Left ventricle myocardium inferior (tissue), 1 donor: ENCODE measurements around the gene PAF1. TPM values are rescaled to one million over a fixed set of nuclear protein-coding genes. Genes with fewer than 3 reads are reported as not detected.

Source experiments
- DNase-seq: peaks from one replicate; pipeline ENCODE4 v3.0.0-alpha.2; 2020
- H3K27ac ChIP-seq: fragments of 200-600 bp; replicated peaks from 2 replicates; pipeline ENCODE4 v1.8.0; 2021
- H3K27me3 ChIP-seq: fragments of 200-600 bp; 2 replicates; pipeline ENCODE4 v1.8.0; 2021; ENCODE audit warnings: low read depth
- H3K36me3 ChIP-seq: fragments of 200-600 bp; 2 replicates; pipeline ENCODE4 v1.8.0; 2021
- H3K4me1 ChIP-seq: fragments of 200-600 bp; 2 replicates; pipeline ENCODE4 v1.8.0; 2021
- H3K4me3 ChIP-seq: fragments of 200-600 bp; 2 replicates; pipeline ENCODE4 v1.8.0; 2021; ENCODE audit warnings: mild to moderate bottlenecking, moderate library complexity
- H3K9me3 ChIP-seq: fragments of 200-600 bp; replicated peaks from 2 replicates; pipeline ENCODE4 v1.8.0; 2021
- CTCF ChIP-seq: fragments of 200-600 bp; IDR thresholded peaks from 2 replicates; pipeline ENCODE4 v1.8.0; 2021; ENCODE audit warnings: antibody characterized with exemption, mild to moderate bottlenecking, borderline replicate concordance
- intact Hi-C: fragments of 100-400 bp; cut with micrococcal nuclease; formaldehyde crosslinking; loops from one replicate; pipeline ENCODE4 v1.11.0; 2022
- total RNA-seq: library from RNA; stranded (reverse); fragmentation: NEBNext Ultra II Directional; extraction: Animal tissue kit (Norgen Biotek cat#: 25700); gene quantifications from one replicate; pipeline ENCODE4 v1.2.1, GENCODE V29; 2021
- donor health status: DM: no; HTN: yes; CAD: no; lungs with severe emphysema.

Gene PAF1
- total RNA-seq, 1 donor from 2014 or later = 33.2 TPM

- Histone ChIP-seq H3K36me3 (peaks cover 16% of the 10 kb centered on the region), H3K4me1 (peaks cover 92% of the 10 kb centered on the region), H3K4me3 (peak overlapping the region; percentile 87), H3K9me3 (no peaks in the 10 kb centered on the region), H3K27me3 (no peaks in the 10 kb centered on the region), H3K27ac (peak overlapping the region; percentile 99)
- TF ChIP-seq CTCF = no peak
- no peak for DNase-seq
- intact Hi-C loops = no loop called here
These were observed 15.2 kb upstream of the PAF1 start for GRCh38 chr19:39405958-39406655.

GRCh38 chr19:39405261-39405957 is 14.5 kb upstream of the PAF1 start:
- no peak for DNase-seq
- Histone ChIP-seq H3K36me3 (peaks cover 16% of the 10 kb centered on the region), H3K4me1 (peaks cover 86% of the 10 kb centered on the region), H3K4me3 (peak overlapping the region; percentile 87), H3K9me3 (no peaks in the 10 kb centered on the region), H3K27ac (peak overlapping the region; percentile 99), H3K27me3 (no peaks in the 10 kb centered on the region)
- TF ChIP-seq CTCF = no peak
- intact Hi-C loops = no loop called here

DNA sequence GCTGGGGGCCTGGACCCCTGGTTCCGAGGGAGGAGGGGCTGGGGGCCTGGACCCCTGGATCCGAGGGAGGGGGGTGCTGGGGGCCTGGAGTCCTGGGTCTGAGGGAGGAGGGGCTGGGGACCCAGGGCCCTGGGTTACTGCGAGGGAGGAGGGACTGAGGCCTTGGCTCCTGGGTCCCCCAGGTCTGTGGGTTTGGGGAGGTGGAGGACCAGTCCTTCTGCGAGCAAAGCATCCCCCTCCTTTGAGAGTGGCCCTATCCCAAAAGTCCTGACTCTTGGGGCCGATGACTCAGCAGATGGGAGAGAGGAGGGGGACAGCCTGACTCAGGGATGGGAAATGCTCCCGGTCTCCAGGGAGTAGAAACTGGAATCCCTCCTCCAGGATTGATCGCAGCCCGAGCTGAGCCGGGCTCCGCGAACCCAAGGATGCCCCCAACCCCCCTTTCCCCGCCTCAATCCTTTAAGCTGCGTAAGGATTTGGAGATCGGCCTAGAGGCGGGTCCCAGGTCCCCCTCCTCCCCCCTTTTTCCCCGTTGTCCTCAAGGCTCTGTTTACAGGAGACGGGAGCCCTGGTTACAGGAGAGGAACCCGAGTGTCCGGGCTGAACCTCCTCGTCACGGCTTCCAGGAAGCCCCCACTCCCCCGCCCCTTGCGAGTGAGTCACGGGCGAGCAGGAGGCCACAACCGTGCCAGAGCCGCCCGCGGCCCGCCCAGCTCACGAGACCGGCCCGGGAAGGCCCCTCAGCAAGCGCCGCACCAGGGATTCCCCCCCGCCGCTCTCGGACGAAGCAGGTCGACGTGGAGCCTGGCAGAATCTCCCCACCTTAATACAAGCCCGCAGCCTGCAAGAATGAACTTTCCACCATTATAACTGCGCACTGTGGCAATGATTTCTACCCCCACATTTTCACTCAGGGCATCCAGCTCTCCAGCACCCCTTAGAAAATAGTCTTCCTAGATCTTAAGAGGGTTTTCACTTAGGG is 12.7 kb upstream of the PAF1 start:
- Histone ChIP-seq H3K27ac (peak overlapping the region; percentile 99), H3K9me3 (no peaks in the 10 kb centered on the region), H3K4me3 (peak overlapping the region; percentile 73), H3K27me3 (no peaks in the 10 kb centered on the region), H3K4me1 (peaks cover 73% of the 10 kb centered on the region), H3K36me3 (peaks cover 12% of the 10 kb centered on the region)
- intact Hi-C loops = no loop called here
- peak; percentile 98 for DNase-seq
- TF ChIP-seq CTCF = no peak

DNA sequence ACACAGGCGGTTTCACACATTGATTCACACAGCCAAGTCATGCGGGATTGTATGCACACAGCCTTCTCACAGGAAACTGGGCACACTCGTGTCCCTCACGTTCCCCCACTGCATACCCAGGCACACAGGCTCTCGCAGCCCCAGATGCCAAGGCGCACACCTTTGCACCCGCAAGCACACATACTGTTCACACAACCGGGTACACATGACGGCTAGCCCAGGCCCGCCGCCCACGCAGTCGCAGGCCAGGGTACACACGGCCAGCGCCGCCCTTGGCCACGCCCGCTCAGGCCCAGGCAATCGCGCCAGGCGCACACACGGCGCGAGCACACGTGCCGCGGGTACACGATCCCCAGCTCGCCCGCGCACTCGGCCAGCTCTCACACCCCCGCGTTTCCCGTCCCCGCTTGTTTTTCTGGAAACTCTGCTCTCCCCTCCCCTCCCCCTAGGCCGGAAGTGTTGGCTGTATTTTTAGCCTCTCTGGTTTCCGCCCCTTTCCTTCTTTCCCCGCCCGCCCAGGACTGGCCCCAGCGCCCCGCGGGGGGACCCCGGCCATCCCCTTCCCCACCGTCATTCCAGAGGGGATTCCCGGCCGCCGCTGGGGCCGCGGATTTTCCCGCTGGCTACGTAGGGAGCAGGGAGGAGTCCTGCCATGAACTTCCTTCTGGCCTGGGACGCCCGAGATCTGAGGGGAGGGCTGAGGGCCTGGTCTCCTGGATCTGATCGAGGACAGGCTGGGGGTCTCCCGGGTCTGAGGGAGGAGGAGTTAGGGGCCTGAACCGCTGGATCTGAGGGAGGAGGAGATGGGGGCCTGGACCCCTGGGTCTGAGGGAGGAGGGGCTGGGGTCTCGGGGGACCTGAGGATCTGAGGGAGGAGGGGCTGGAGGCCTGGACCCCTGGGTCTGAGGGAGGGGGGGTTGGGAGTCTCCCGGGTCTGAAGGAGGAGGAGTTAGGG is 11.7 kb upstream of the PAF1 start:
- H3K36me3 ChIP-seq = peaks cover 3% of the 10 kb centered on the region
- no peaks in the 10 kb centered on the region for H3K9me3 ChIP-seq
- peak overlapping the region; percentile 99 for H3K27ac ChIP-seq
- peak overlapping the region; percentile 73 for H3K4me3 ChIP-seq
- H3K27me3 ChIP-seq = no peaks in the 10 kb centered on the region
- intact Hi-C loops = no loop called here
- no peak for TF ChIP-seq CTCF
- peaks cover 73% of the 10 kb centered on the region for H3K4me1 ChIP-seq
- peak; percentile 94 for DNase-seq
